Loucy (cell line): ENCODE data around the gene SPEM2.

Experiments
- H2AFZ ChIP-seq: fragments of 200-600 bp; sonication (generic); 2 replicates; pipeline ENCODE4 v1.6.0; 2016; ENCODE audit warnings: antibody characterized with exemption, mild to moderate bottlenecking, low read length, moderate library complexity
- H3F3A ChIP-seq: fragments of 200-600 bp; 2 replicates; pipeline ENCODE4 v1.6.0; 2016; ENCODE audit warnings: antibody characterized with exemption, low read depth, mild to moderate bottlenecking
- H3K27me3 ChIP-seq: fragments of 200-600 bp; sonication (generic); 2 replicates; pipeline ENCODE4 v1.6.1; 2014; ENCODE audit warnings: low read length, mild to moderate bottlenecking; ENCODE audit not compliant: insufficient read depth, poor library complexity, severe bottlenecking
- H3K36me3 ChIP-seq: fragments of 200-600 bp; sonication (generic); 2 replicates; pipeline ENCODE4 v1.6.1; 2016; ENCODE audit warnings: low read length; ENCODE audit not compliant: insufficient read depth
- H3K4me1 ChIP-seq: fragments of 200-600 bp; sonication (generic); 2 replicates; pipeline ENCODE4 v1.5.1; 2014; ENCODE audit warnings: low read length, mild to moderate bottlenecking; ENCODE audit not compliant: insufficient read depth, poor library complexity, severe bottlenecking
- H3K4me2 ChIP-seq: fragments of 200-600 bp; sonication (generic); 2 replicates; pipeline ENCODE4 v1.6.0; 2014; ENCODE audit warnings: antibody characterized with exemption, low read length, low read depth, mild to moderate bottlenecking; ENCODE audit not compliant: poor library complexity, severe bottlenecking
- H3K4me3 ChIP-seq: fragments of 200-600 bp; sonication (generic); 2 replicates; pipeline ENCODE4 v1.5.1; 2014; ENCODE audit warnings: low read length, mild to moderate bottlenecking, mixed read lengths; ENCODE audit not compliant: poor library complexity, severe bottlenecking
- H3K79me2 ChIP-seq: fragments of 200-600 bp; sonication (generic); 2 replicates; pipeline ENCODE4 v1.6.1; 2014; ENCODE audit warnings: low read length; ENCODE audit not compliant: insufficient read depth
- H3K9ac ChIP-seq: fragments of 200-600 bp; sonication (generic); 2 replicates; pipeline ENCODE4 v1.6.0; 2014; ENCODE audit warnings: mild to moderate bottlenecking, low read depth, low read length, moderate library complexity; ENCODE audit not compliant: poor library complexity, severe bottlenecking
- H3K9me2 ChIP-seq: fragments of 200-600 bp; sonication (generic); replicated peaks from 2 replicates; pipeline ENCODE4 v1.6.1; 2016; ENCODE audit warnings: low read depth, low read length, mixed read lengths
- H3K9me3 ChIP-seq: fragments of 200-600 bp; sonication (generic); 2 replicates; pipeline ENCODE4 v1.6.1; 2014; ENCODE audit warnings: mild to moderate bottlenecking, antibody characterized with exemption, low read length, low read depth; ENCODE audit not compliant: insufficient read depth
- H4K20me1 ChIP-seq: fragments of 200-600 bp; sonication (generic); 2 replicates; pipeline ENCODE4 v1.6.0; 2014; ENCODE audit warnings: antibody characterized with exemption, low read length, mild to moderate bottlenecking; ENCODE audit not compliant: insufficient read depth, poor library complexity, severe bottlenecking
- CTCF ChIP-seq: fragments of 200-600 bp; sonication (generic); conservative IDR thresholded peaks from 2 replicates; pipeline ENCODE4 v1.5.1; 2014; ENCODE audit warnings: mild to moderate bottlenecking, antibody characterized with exemption, low read length
- EZH2phosphoT487 ChIP-seq: fragments of 200-600 bp; IDR thresholded peaks from 2 replicates; pipeline ENCODE4 v1.6.1; 2018; ENCODE audit warnings: antibody characterized with exemption, mild to moderate bottlenecking, moderate library complexity, borderline replicate concordance

The SPEM2 gene

DNA sequence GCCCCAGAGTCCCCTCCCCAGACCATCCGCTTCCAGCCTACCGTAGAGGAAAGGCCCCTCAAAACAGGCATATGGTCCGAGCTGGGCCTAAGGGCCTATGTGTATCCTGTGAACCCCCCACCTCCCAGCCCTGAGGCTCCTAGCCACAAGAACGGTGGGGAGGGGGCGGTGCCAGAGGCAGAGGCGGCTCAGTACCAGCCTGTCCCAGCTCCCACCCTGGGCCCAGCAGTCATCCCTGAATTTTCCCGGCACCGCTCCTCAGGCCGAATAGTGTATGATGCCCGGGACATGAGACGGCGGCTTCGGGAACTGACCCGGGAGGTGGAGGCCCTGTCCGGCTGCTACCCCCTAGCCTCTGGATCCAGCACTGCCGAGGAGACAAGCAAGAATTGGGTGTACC, 4.2 kb upstream of the SPEM2 start:
- Histone ChIP-seq H3K4me2 (no peak overlapping the region), H3K4me3 (no peak overlapping the region)

GRCh38 chr17:7423679-7424078, 1.7 kb upstream of the SPEM2 start:
- H2AFZ ChIP-seq: no peak overlapping the region
- no peak overlapping the region for H3K4me3 ChIP-seq
- H3F3A ChIP-seq: no peaks in the 10 kb centered on the region
- H3K79me2 ChIP-seq: no peaks in the 10 kb centered on the region
- H3K9me2 ChIP-seq: no peaks in the 10 kb centered on the region
- H3K36me3 ChIP-seq: no peaks in the 10 kb centered on the region
- no peak overlapping the region for H3K4me2 ChIP-seq
- TF ChIP-seq CTCF (no peak), EZH2phosphoT487 (no peak)
- H3K27me3 ChIP-seq: no peaks in the 10 kb centered on the region
- H3K9ac ChIP-seq: no peak overlapping the region
- no peaks in the 10 kb centered on the region for H4K20me1 ChIP-seq
- no peaks in the 10 kb centered on the region for H3K4me1 ChIP-seq
- H3K9me3 ChIP-seq: no peaks in the 10 kb centered on the region

More for the DNA sequence above, 4.2 kb upstream of the SPEM2 start:
- TF ChIP-seq CTCF: no peak
- TF ChIP-seq EZH2phosphoT487: no peak
- no peak overlapping the region for H3K9ac ChIP-seq
- H2AFZ ChIP-seq: no peak overlapping the region
- H3K4me1 ChIP-seq: no peaks in the 10 kb centered on the region
- H3K79me2 ChIP-seq: no peaks in the 10 kb centered on the region
- H3K9me3 ChIP-seq: no peaks in the 10 kb centered on the region
- H3K27me3 ChIP-seq: no peaks in the 10 kb centered on the region
- no peaks in the 10 kb centered on the region for H3K9me2 ChIP-seq
- no peaks in the 10 kb centered on the region for H3K36me3 ChIP-seq
- no peaks in the 10 kb centered on the region for H4K20me1 ChIP-seq
- no peaks in the 10 kb centered on the region for H3F3A ChIP-seq

DNA sequence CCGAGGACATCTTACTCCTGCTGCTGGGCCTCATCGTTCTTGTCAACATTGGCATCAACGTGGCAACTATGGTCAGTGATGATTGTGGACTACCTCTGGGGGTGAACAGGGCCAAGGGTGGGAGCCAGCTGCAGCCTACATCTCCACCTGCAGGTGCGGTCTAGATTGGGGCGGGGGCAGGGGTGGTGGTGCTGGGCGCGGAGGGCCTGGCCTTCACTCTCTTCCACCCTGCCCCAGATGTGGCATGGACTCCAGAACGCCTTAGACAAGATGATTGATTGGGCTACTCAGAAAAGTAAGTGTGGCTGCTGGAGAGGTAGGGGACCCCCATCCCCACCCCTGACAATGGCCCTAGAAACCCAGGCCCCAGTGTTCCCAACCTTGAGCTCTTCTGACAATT, 340 bp downstream of the SPEM2 start:
- Histone ChIP-seq H4K20me1 (no peaks in the 10 kb centered on the region), H3K27me3 (no peaks in the 10 kb centered on the region), H3K9ac (no peak overlapping the region), H3K4me2 (no peak overlapping the region), H3K4me3 (no peak overlapping the region), H3K4me1 (no peaks in the 10 kb centered on the region), H2AFZ (no peak overlapping the region), H3F3A (no peaks in the 10 kb centered on the region), H3K79me2 (no peaks in the 10 kb centered on the region), H3K36me3 (no peaks in the 10 kb centered on the region), H3K9me2 (no peaks in the 10 kb centered on the region), H3K9me3 (no peaks in the 10 kb centered on the region)
- no peak for TF ChIP-seq EZH2phosphoT487
- no peak for TF ChIP-seq CTCF
